ENCODE measurements around the gene MEFV.

GRCh38 chr16:3241761-3242160, 14.7 kb downstream of the MEFV start:
- no peak for TF ChIP-seq MAX (IDR thresholded peaks at IDR 0.05; ENCODE audit: low read depth, low read length)
- no peak for TF ChIP-seq GATAD2B (conservative IDR thresholded peaks at IDR 0.05; ENCODE audit: low read depth)
- no peak for TF ChIP-seq SMC3 (IDR thresholded peaks at IDR 0.05; ENCODE audit: borderline replicate concordance, low read length)
